H1 (cell line): ENCODE results near the gene L3MBTL3. TPM values are rescaled to one million over a fixed set of nuclear protein-coding genes. Genes with fewer than 3 reads are reported as not detected.

Source experiments
- CTBP2 ChIP-seq: IDR thresholded peaks from 2 replicates; pipeline ENCODE4 v1.7.0; 2011; ENCODE audit warnings: borderline replicate concordance, mild to moderate bottlenecking, moderate library complexity, mixed read lengths, low read length; ENCODE audit not compliant: insufficient read depth, insufficient read length
- polyA plus RNA-seq, 7 experiments: library from polyadenylated mRNA; depleted of rRNA in 3 of 7; stranded (reverse) in 5 of 7; unstranded in 2 of 7; fragments of >200 nt in 5 of 7; fragments of 200-250 nt in 2 of 7; gene quantifications; 1 replicate in 5 of 7; 2 replicates in 1 of 7; 4 replicates in 1 of 7; pipeline versions ENCODE4 v1.2.1 to v1.2.3, GENCODE V29; 2011 to 2013; ENCODE audit warnings: missing spikeins in 2 of 7, mixed read lengths in 2 of 7
- total RNA-seq: library from RNA; stranded (reverse); fragmentation: NEBNext Ultra II Directional; extraction: Animal tissue kit (Norgen Biotek cat#: 25700); gene quantifications from 2 replicates; pipeline ENCODE4 v1.2.1, GENCODE V29; 2021
- TF ChIP-seq, protein P1 (sequence below): fragments of 300-600 bp; sonication (generic); IDR thresholded peaks from 2 replicates; pipeline ENCODE4 v1.7.1; 2012; ENCODE audit warnings: low read length, moderate library complexity, mild to moderate bottlenecking, inconsistent platforms; ENCODE audit not compliant: insufficient replicate concordance

Gene L3MBTL3
- total and polyA plus RNA-seq, 2 of the 8 experiments (the other 6 are each of a cell fraction or from before 2014, with no cell fraction given): 3.9 to 17.2 TPM

DNA sequence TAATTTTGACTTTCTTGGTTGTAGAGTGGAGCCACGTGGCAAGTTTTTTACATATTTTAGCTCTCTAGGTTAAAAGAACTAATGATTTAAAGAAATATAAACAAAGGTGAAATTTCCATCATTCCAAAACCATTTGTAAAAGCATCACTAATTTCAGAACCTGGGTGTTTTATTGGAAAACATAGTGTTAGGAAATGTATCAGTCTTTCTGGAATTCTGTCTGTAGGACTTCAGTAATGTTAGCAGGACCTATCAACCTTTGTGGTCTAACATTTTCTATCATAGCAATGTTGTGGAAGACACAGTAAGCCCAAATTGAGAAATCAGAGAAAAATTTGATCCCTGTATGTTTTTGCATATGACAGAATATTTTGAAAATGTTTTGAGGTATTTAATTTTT lies 28.3 kb downstream of the L3MBTL3 start (continued):
- no peak for TF ChIP-seq CTBP2
- TF ChIP-seq, protein P1, sequence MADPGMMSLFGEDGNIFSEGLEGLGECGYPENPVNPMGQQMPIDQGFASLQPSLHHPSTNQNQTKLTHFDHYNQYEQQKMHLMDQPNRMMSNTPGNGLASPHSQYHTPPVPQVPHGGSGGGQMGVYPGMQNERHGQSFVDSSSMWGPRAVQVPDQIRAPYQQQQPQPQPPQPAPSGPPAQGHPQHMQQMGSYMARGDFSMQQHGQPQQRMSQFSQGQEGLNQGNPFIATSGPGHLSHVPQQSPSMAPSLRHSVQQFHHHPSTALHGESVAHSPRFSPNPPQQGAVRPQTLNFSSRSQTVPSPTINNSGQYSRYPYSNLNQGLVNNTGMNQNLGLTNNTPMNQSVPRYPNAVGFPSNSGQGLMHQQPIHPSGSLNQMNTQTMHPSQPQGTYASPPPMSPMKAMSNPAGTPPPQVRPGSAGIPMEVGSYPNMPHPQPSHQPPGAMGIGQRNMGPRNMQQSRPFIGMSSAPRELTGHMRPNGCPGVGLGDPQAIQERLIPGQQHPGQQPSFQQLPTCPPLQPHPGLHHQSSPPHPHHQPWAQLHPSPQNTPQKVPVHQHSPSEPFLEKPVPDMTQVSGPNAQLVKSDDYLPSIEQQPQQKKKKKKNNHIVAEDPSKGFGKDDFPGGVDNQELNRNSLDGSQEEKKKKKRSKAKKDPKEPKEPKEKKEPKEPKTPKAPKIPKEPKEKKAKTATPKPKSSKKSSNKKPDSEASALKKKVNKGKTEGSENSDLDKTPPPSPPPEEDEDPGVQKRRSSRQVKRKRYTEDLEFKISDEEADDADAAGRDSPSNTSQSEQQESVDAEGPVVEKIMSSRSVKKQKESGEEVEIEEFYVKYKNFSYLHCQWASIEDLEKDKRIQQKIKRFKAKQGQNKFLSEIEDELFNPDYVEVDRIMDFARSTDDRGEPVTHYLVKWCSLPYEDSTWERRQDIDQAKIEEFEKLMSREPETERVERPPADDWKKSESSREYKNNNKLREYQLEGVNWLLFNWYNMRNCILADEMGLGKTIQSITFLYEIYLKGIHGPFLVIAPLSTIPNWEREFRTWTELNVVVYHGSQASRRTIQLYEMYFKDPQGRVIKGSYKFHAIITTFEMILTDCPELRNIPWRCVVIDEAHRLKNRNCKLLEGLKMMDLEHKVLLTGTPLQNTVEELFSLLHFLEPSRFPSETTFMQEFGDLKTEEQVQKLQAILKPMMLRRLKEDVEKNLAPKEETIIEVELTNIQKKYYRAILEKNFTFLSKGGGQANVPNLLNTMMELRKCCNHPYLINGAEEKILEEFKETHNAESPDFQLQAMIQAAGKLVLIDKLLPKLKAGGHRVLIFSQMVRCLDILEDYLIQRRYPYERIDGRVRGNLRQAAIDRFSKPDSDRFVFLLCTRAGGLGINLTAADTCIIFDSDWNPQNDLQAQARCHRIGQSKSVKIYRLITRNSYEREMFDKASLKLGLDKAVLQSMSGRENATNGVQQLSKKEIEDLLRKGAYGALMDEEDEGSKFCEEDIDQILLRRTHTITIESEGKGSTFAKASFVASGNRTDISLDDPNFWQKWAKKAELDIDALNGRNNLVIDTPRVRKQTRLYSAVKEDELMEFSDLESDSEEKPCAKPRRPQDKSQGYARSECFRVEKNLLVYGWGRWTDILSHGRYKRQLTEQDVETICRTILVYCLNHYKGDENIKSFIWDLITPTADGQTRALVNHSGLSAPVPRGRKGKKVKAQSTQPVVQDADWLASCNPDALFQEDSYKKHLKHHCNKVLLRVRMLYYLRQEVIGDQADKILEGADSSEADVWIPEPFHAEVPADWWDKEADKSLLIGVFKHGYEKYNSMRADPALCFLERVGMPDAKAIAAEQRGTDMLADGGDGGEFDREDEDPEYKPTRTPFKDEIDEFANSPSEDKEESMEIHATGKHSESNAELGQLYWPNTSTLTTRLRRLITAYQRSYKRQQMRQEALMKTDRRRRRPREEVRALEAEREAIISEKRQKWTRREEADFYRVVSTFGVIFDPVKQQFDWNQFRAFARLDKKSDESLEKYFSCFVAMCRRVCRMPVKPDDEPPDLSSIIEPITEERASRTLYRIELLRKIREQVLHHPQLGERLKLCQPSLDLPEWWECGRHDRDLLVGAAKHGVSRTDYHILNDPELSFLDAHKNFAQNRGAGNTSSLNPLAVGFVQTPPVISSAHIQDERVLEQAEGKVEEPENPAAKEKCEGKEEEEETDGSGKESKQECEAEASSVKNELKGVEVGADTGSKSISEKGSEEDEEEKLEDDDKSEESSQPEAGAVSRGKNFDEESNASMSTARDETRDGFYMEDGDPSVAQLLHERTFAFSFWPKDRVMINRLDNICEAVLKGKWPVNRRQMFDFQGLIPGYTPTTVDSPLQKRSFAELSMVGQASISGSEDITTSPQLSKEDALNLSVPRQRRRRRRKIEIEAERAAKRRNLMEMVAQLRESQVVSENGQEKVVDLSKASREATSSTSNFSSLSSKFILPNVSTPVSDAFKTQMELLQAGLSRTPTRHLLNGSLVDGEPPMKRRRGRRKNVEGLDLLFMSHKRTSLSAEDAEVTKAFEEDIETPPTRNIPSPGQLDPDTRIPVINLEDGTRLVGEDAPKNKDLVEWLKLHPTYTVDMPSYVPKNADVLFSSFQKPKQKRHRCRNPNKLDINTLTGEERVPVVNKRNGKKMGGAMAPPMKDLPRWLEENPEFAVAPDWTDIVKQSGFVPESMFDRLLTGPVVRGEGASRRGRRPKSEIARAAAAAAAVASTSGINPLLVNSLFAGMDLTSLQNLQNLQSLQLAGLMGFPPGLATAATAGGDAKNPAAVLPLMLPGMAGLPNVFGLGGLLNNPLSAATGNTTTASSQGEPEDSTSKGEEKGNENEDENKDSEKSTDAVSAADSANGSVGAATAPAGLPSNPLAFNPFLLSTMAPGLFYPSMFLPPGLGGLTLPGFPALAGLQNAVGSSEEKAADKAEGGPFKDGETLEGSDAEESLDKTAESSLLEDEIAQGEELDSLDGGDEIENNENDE: no peak
